ENCODE results near the gene MAST4.

MAST4 gene

DNA sequence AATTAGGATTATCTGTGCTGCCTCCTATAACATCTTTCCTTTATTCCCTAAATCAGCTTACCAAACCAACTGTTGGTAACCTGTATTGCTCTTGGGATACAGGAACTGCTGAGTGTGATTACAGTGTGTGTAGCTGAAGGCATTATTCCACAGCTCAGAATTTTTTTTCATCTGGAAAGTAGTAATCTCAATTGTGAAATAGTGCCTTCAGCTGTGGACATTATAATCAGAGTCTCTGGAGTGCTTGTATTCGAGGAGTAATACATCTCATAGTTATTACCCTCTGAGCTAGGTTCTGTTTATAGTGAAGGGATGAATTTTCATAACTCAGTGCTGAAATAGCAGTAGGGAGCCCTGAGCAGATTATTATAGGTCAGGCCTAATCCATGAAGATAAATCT, 199.5 kb downstream of the MAST4 start:
- Histone ChIP-seq H3K27me3 (ENCODE audit: control insufficient read depth, low read length) (no peaks in the 10 kb centered on the region; the same call in 1 of the 2 replicates), H3K4me2 (ENCODE audit: low read length) (no peak overlapping the region), H3K79me2 (ENCODE audit: control insufficient read depth, low read length) (no peaks in the 10 kb centered on the region), H3K27ac (ENCODE audit: low read depth, low read length) (no peak overlapping the region), H3F3A (ENCODE audit: control insufficient read depth, insufficient read depth) (no peaks in the 10 kb centered on the region), H3K4me1 (ENCODE audit: control insufficient read depth, low read length) (no peaks in the 10 kb centered on the region), H3K4me3 (ENCODE audit: low read length) (no peak overlapping the region), H3K36me3 (ENCODE audit: control insufficient read depth, low read length) (no peaks in the 10 kb centered on the region), H3K9me3 (ENCODE audit: control insufficient read depth, insufficient read depth, low read length) (no peaks in the 10 kb centered on the region), H3K9me2 (replicated peaks; ENCODE audit: control insufficient read depth, low read length) (no peaks in the 10 kb centered on the region), H4K20me1 (ENCODE audit: control insufficient read depth, insufficient read depth, low read depth, low read length) (no peaks in the 10 kb centered on the region)
- TF ChIP-seq EZH2phosphoT487 (IDR thresholded peaks at IDR 0.05; ENCODE audit: borderline replicate concordance, low read length) = no peak
- TF ChIP-seq, protein P1, sequence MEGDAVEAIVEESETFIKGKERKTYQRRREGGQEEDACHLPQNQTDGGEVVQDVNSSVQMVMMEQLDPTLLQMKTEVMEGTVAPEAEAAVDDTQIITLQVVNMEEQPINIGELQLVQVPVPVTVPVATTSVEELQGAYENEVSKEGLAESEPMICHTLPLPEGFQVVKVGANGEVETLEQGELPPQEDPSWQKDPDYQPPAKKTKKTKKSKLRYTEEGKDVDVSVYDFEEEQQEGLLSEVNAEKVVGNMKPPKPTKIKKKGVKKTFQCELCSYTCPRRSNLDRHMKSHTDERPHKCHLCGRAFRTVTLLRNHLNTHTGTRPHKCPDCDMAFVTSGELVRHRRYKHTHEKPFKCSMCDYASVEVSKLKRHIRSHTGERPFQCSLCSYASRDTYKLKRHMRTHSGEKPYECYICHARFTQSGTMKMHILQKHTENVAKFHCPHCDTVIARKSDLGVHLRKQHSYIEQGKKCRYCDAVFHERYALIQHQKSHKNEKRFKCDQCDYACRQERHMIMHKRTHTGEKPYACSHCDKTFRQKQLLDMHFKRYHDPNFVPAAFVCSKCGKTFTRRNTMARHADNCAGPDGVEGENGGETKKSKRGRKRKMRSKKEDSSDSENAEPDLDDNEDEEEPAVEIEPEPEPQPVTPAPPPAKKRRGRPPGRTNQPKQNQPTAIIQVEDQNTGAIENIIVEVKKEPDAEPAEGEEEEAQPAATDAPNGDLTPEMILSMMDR (IDR thresholded peaks at IDR 0.05; ENCODE audit: low read depth, low read length, poor library complexity, severe bottlenecking) = no peak

DNA sequence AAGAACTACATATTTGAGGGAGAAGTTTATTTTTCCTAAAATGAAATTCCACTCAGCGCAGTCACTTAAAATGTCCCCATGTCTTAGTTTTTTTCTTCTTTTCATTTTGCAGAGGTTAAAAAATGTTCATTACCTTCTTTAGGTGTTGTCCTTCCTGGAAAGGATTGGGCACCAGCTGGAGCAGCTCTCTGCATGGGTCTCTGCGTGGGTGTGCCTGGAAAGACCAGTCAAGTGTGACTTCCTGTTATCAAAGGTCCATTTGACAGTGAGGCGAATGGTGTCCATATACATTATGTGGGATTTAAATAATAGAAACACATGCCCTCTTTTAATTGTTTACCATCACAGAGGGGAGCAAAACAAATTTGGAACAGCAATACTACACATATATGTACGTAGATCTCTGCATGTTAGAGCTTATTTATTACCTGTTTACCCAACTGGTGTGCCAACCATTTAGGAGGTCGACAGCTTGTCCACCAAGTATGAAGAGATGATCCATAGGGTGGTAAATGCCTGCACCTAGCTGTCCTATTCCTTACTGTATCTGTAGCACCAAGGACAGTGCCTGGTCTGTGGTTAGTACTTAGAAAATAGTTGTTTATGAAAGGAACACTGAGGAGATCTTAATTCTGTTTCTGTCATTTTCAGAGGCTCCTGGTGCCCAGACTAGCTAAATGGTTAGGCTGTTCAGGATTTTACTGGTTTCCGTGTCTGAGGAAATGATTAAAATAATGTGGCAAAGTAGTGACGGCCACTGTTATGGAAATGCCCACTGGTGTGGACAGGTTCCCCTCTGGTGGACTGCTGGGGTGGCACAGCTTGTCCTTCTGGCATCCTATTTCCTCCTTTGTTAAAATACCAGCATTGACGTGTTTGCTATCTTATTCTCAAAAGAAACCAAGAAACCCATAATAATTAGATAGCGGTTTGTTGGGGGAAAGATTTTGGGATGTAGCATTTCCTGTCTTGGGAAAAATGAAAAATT, 200.4 kb downstream of the MAST4 start:
- Histone ChIP-seq H3K27ac (ENCODE audit: low read depth, low read length) (no peak overlapping the region), H4K20me1 (ENCODE audit: control insufficient read depth, insufficient read depth, low read depth, low read length) (no peaks in the 10 kb centered on the region), H3K4me1 (ENCODE audit: control insufficient read depth, low read length) (no peaks in the 10 kb centered on the region), H3K9me3 (ENCODE audit: control insufficient read depth, insufficient read depth, low read length) (no peaks in the 10 kb centered on the region), H3F3A (ENCODE audit: control insufficient read depth, insufficient read depth) (no peaks in the 10 kb centered on the region), H3K27me3 (ENCODE audit: control insufficient read depth, low read length) (no peaks in the 10 kb centered on the region; the same call in 1 of the 2 replicates), H3K4me3 (ENCODE audit: low read length) (no peak overlapping the region), H3K36me3 (ENCODE audit: control insufficient read depth, low read length) (no peaks in the 10 kb centered on the region), H3K4me2 (ENCODE audit: low read length) (no peak overlapping the region), H3K79me2 (ENCODE audit: control insufficient read depth, low read length) (no peaks in the 10 kb centered on the region), H3K9me2 (replicated peaks; ENCODE audit: control insufficient read depth, low read length) (no peaks in the 10 kb centered on the region)
- TF ChIP-seq, protein P1 (IDR thresholded peaks at IDR 0.05; ENCODE audit: low read depth, low read length, poor library complexity, severe bottlenecking) = no peak
- TF ChIP-seq EZH2phosphoT487 (IDR thresholded peaks at IDR 0.05; ENCODE audit: borderline replicate concordance, low read length) = no peak

DNA sequence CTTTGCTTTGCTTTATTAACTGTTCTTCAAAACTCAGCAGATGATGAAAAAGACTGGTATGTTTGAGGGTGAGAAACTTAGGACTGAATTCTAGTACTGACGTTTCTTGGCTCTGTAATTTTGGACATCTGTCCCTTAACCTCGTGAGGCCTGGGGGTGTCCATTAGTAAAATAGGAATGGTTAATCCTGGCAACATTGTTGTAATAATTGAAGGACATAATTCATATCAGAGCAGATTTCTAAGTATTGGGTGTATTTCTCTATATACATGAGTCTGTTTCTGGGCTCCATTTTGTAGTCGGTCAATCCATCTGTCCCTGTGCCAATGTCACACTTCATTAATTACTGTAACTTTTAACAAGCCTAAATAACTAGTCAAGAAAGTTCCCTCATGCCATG, 206.7 kb downstream of the MAST4 start:
- H3K4me1 ChIP-seq (ENCODE audit: control insufficient read depth, low read length) = no peaks in the 10 kb centered on the region
- H3K27ac ChIP-seq (ENCODE audit: low read depth, low read length) = no peak overlapping the region
- H3K4me3 ChIP-seq (ENCODE audit: low read length) = no peak overlapping the region
- H3F3A ChIP-seq (ENCODE audit: control insufficient read depth, insufficient read depth) = no peaks in the 10 kb centered on the region
- no peak overlapping the region for H3K4me2 ChIP-seq (ENCODE audit: low read length)
- H3K27me3 ChIP-seq (ENCODE audit: control insufficient read depth, low read length) = peaks cover 10% of the 10 kb centered on the region; the same call in 1 of the 2 replicates
- no peaks in the 10 kb centered on the region for H3K9me2 ChIP-seq (replicated peaks; ENCODE audit: control insufficient read depth, low read length)
- H3K36me3 ChIP-seq (ENCODE audit: control insufficient read depth, low read length) = no peaks in the 10 kb centered on the region
- H3K9me3 ChIP-seq (ENCODE audit: control insufficient read depth, insufficient read depth, low read length) = no peaks in the 10 kb centered on the region
- H4K20me1 ChIP-seq (ENCODE audit: control insufficient read depth, insufficient read depth, low read depth, low read length) = no peaks in the 10 kb centered on the region
- H3K79me2 ChIP-seq (ENCODE audit: control insufficient read depth, low read length) = no peaks in the 10 kb centered on the region
- no peak for TF ChIP-seq EZH2phosphoT487 (IDR thresholded peaks at IDR 0.05; ENCODE audit: borderline replicate concordance, low read length)
- TF ChIP-seq, protein P1 (IDR thresholded peaks at IDR 0.05; ENCODE audit: low read depth, low read length, poor library complexity, severe bottlenecking) = no peak

Data from DOHH2 (cell line).